HG03095 (cell line): ENCODE results near the gene NPPB.

Experiments used
- ATAC-seq: cut with Tn5 transposase; IDR thresholded peaks from one replicate; pipeline ENCODE4 v1.9.1; 2021; ENCODE audit warnings: moderate library complexity; ENCODE audit not compliant: unreplicated experiment

Gene NPPB

DNA sequence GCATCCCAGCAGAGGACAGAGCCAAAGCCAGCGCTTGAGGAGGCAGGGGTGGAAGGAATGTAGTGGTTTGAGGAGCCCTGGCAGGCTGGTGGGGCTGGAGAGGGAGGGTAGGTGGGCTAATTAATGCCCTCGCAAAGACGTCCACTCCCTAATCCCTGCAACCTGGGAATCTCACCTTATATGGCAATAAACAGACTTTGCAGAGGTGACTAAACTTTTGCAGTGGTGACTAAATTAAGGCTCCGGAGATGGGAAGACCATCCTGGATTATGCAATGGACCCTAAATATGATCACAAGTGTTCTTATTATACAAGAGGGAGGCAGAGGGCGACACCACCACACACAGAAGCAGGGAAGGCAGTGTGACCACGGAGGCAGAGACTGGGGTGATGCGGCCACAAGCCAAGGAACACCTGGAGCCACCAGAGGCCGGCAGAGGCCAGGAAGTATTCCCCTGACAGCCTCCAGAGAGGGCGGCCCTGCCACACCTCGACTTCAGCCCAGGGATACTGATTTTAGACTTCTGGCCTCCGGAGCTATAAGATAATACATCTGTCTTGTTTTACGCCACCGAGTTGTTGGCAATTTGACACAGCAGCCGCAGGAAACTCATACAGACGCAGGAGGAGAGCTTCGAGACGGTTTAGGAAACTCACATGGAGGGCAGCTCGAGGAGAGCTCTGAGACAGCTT, 23.1 kb upstream of the NPPB start:
- ATAC-seq, result no peak

DNA sequence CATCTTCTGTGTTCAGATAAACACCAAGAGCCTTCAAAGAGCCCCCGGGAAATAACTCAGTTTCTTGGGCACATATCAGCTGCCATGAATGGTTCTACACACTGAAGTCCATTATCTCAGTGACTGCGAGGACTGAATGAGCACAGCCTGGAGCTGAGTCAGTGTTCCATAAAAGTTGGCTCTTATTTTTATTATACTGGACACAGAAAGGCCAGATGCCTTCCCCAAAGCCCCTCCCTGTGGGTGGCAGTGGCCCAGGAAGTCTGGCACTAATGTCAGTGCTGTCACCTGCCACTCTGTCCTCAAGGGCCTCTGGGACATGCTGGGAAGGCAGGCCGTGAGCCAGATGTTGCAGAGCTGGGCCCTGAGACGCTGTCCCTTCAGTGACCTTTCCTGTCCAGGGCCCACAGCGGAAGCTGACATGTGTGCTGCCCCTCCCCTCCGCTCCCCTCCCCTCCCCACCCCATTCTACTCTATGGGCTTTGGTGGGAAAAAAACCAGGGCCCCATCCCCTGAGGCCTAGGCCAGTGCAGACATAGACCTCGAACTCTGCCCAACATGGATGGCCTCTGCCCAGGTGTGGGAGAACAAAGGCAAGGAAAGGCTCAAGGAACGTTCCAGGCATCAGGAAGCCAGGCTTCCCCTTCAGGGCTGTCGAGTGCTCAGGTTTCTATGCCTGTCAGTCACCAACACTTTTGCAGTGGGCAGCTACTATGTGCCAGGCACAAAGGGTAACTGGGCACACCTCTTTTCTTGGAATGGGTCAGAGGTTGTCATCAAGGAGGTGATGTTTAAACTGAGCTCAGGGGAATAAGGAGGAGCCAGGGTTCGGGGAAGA, 22.4 kb upstream of the NPPB start:
- ATAC-seq, result no peak

DNA sequence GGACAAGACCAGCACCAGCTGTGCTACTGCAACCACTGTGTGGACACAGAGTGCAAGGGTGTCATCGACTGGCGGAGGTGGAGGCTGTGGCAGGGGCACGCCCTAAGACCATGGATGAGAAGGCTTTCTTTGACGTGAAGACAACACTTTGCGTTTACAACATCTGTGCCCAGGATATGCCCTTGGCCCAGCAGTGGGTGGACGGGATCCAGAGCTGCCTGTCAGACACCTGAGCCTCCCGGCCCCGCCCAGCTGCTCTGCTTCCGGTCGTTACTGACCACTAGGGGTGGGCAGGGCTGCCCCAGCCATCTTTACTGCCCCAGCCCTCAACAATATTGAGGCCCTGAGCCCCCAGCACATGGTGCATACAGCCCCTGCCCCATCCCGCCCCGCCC, 21.4 kb upstream of the NPPB start:
- ATAC-seq, result no peak

DNA sequence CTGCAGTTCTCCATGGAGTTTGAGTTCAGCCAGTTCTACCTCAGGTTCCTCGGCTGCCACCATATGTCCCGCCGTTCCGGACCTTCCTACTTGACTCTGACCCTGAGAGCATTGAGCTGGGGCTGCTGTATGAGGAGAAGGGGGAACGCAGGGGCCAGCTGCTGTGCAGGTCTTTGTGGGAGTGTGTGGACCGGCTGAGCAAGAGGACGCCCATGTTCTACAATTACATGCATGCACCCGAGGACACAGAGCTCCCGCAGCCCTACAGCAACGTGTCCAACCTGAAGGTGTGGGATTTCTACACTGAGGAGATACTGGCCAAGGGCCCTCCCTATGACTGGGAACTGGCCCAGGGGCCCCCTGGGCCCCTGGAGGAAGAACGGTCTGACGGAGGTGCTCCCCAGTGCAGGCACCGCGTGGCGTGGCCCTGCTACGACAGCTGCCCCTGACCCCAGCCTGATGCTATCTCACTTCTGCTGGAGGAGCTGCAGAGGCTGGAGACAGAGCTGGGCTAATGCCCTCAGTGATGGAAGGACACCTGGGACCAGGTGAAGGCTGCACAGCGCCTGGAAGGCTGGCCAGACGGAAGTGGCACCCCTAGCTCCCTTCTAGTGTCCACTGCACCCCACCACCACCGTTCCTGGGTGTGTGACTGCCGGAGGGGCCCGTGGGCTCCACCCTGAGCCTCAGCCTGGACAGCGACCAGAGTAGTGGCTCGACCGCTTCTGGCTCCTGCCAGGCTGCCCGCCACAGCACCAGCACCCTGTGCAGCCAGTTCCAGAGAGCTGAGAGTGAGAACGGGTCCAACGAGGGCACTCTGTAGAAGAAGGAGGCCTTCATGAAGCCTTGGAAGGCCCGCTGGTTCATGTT, 20.8 kb upstream of the NPPB start:
- no peak for ATAC-seq

DNA sequence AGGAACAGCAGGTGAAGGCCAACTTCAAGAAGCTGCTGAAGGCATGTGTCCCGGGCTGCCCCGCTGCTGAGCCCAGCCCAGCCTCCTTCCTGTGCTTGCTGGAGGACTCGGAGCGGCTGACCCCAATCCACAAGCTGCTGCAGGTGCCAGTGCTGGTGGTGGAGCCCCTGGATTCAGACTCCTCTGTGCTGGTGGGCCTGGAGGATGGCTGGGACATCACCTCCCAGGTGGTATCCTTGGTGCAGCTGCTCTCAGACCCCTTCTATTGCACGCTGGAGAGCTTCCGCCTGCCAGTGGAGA, 20.1 kb upstream of the NPPB start:
- ATAC-seq, result no peak

DNA sequence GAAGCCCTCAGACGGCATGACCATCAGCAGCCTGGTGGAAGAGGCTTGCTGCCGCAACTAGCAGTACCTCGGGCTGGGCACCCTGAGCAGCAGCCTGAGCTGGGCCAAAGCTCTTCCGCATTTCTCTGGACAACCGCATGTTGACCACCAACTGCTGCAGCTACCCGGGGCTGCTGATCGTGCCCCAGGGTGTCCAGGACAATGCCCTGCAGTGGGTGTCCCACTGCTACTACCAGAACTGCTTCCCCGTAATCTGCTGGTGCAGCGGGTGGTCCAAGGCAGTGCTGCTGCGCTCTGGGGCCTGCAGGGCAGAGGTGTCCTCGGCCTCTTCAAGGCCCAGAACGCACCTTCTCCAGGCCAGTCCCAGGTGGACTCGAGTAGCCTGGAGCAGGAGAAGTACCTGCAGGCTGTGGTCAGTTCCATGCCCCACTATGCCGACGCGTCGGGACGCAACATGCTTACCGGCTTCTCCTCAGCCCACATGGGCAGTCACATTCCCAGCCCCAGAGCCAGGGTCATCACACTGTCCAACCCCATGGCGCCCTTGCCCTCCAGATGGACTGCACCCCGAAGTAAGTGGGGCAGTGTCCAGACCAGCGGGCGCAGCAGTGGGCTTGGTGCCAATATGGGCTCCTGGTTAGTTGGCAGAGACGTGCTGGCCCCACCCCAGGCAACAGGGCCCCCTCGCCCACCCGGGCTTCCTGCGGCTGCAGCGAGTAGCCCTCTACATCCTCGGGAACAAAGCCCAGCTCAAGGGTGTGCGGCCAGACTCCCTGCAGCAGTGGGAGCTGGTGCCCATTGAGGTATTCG, 19.5 kb upstream of the NPPB start:
- no peak for ATAC-seq

DNA sequence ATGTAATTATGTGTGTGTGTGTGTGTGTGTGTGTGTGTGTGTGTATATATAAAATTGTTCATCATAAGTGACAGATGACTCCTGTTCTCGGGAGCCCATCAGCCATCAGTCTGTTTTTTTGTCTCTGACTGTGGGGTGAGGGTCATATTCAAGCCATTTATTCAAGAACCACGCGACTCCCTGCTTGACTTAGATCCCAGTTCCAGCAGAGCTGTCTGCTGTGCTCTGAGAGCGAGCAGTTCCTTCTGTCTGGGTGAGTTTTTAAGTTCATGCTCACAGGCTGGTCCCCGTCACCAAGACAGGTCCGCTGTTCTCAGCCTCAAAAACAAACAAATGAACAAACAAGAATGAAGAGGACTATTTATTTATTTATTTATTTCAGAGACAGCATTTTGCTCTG, 18.3 kb upstream of the NPPB start:
- ATAC-seq, result no peak

DNA sequence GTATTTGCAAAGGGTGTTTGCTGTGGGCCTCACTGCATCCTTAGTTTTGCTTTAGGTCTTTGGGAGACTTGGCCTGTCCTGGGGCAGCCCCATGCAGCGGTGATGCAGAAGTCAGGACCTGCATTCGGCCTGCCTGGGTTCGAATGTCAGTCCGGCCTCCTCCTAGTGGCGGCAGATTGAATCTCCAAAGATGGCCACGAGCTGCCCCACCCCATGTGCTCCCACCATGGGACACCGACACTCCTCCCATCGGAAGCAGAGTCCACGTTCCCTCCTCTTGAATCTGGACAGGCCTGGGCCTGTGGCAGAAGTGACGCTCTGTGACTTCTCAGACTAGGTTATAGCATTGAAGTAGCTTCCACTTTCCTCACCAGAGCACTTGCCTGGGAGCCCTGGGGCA, 16.3 kb upstream of the NPPB start:
- ATAC-seq, result no peak

DNA sequence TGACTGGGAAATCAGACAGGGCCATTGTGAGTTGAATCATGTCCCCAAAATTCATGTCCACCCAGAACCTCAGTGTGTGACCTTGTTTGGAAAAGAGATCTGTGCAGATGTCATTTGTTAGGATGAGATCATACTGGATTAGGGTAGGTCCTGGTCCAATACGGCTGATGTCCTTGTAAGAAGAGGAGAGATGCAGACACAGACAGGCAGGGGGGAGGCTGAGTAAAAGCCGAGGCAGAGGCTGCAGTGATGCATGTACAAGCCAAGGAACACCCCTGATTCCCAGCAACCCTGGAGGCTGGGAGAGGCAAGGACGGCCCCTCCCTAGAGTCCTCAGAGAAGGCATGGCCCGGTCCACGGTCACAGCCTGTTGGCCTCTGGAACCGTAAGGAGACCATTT, 15.9 kb upstream of the NPPB start:
- no peak for ATAC-seq

DNA sequence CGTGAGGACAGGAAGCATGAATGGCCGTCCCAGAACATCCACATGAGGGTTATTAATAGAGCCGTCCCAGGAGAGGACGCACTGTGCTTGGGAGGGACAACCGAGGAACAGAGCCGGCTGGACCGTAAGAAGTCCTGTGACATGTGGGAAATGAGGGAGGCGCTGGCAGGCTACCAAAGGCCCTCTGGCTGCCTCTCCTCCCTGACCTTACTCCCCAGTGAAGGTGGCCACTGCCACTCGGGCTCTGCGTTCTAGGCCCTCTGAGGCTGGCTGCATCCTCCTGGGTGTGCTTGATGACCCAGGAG, 15.5 kb upstream of the NPPB start:
- ATAC-seq, result no peak

DNA sequence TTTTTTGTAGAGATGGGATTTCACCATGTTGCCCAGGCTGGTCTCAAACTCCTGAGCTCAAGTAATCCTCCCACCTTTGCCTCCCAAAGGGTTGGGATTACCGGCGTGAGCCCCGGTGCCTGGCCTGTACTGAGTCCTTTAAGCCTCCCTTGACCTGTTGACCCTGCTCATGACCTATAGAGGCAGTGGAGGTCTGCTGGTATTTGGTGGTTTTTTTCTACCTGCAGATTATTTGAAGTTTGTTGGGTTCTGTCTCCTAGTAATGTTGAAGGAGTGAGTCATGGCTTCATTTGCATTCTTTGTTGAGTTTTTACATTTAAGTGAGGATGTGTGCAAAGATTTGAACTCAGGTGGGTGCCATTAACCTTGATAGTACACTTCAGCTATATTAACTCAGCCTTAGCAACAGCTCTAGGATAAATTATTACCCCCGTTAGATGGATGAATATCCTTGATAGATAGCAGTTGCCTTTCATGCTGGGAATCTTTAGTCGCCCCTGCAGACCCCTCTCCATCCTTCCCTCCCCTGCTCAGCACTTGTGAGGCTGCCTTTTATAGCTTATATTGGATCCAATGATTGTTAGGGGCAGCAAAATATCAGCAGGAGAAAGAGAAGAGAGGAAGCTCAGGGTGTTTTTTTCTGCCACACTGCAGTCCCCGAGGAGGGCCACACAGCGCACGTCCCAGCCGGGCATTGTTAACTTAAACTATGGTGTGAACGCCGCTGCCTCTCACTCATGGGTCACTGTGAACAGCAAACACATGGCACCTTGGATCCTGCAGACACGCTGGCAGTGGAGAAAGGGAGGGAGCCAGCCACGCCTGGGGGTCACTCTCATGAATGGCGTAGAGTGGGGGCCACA, 14.9 kb upstream of the NPPB start:
- no peak for ATAC-seq

DNA sequence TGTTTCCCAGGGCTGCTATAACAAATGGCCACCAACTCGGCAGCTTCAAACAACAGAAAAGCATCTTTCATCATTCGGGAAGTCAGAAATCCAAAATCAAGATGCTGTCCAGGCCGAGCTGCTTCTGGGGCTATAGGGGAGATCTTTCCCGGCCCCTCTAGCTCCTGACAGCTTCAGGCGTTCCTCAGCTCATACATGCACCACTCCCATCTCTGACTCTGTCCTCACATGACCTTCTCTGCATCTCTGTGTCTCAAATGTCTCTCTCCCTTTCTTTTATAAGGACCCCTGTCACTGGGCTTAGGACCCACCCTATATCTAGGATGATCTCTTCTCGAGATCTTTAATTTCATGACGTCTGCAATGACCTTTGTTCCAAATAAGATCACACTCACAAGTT, 13.8 kb upstream of the NPPB start:
- no peak for ATAC-seq

DNA sequence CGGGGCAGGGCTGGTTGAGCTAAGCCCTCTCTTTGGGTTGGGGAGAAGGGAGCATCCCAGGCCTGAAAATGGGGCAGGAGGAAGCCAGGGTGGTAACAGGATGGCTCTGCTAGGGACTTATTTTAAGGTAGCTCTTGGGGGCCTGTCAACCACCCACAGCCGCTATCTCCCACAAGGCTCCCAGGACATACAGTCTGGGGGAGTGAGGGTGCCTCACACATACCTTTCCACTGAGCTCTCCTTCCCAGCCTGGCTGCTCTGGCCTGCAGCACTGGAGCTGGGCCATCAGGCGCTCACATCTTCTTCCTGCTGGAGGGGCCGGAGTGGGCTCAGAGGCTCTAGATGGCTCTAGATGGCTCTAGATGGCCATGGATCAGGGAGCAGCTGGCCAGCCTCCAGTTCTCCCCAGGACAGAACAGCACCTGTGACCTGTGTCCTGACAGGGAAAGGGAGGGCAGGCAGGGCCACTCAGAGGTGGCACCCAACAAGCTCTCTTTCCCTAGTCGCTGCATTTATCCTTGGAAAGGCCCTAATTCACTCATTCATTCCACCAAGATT, 11.0 kb upstream of the NPPB start:
- no peak for ATAC-seq

DNA sequence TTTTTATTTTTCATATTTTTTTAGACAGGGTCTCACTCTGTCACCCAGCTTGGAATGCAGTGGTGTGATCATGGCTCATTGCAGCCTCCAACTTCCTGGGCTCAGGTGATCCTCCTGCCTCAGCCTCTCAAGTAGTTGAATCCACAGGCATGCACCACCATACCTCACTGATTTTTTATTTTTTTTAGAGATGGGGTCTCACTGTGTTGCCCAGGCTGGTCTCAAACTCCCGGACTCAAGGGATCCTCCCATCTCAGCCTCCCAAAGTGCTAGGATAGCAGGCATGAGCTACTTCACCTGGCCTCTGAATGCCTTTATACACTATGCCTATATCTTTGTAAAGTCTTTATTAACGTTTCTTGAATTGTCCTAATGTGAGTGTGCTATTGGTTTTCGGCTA, 10.4 kb upstream of the NPPB start:
- ATAC-seq, result no peak

DNA sequence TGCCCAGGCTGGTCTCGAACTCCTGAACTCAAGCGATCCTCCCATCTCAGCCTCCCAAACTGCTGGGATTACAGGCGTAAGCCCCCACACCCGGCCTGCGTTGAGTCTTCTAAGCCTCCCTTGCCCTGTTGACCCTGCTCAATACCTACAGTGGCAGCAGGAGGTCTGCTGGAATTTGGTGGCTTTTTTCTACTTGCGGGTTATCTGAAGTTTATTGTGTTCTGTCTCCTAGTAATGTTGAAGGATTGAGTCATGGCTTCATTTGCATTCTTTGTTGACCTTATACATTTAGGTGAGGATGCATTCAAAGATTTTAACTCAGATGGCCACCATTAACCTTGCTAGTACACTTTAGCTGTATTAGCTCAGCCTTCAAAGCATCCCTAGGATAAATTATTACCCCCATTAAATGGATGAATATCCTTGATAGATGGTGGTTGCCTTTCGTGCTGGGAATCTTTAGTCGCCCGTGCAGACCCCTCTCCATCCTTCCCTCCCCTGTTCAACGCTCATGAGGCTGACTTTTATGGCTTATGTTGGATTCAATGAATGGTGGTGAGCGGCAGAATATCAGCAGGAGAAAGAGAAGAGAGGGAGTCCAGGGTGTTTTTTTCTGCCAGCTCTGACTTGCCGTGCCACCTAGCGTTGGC, 9.7 kb upstream of the NPPB start:
- ATAC-seq, result no peak

DNA sequence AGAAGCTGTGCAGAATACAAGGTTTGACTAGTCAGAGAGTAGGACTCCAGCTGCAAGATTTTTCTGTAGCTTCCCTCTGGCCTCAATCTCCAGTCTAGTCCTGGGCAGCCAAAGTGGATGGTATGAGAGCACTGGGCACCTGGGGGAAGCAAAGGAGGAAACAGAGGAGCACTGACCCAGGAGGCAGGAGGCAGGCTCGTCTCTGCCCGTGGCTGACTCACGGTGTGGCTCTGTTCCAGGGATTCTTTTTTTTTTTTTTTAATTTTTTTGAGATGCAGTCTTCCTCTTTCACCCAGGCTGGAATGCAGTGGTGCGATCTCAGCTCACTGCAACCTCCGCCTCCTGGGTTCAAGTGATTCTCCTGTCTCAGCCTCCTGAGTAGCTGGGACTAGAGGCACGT, 4.1 kb upstream of the NPPB start:
- ATAC-seq, result no peak

DNA sequence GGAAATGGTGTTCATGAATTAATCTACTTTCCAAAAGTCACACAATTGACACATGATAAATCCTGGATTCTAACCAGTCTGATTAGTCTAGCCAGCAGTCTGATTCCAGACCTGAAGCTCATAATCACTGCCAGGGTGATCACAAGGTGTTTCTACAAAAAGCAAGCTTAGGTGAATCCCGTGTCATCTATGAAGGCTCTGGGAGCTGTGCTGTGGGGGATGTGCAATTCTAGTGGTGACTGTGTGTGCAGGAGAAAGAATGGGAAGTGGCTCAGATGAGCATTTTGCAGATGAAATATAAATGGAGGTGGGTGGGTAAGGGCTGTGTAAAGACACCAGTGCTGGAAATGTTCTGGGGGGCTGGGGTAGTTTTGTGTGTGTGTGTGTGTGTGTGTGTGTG, 1.8 kb upstream of the NPPB start:
- ATAC-seq, result no peak

DNA sequence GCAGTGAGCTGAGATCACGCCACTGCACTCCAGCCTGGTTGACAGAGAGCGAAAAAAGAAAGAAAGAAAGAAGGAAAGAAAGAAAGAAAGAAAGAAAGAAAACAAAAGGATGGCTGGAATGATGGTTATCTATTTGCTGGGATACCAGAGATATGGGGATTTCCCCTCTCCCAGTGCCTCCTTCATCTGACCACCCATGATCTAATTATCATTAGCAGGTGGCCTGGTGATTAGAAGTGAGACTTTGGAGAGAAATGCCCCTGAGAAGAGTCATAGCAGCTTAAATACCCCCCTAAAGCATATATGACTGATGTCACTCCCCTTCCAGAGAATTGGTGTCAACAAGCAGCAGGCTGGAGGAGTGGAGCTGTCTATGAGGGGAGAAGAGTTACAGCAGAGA, 1.3 kb upstream of the NPPB start:
- no peak for ATAC-seq
